Endometrium (tissue), 2 donors: ENCODE results near the gene TPMT.
"Not testable (repeated sequence)": the region's sequence is repeated elsewhere in the genome, so short reads cannot be mapped to it uniquely, and the experiment has no call there.

ENCODE experiments used
- FAIRE-seq: peaks from 2 replicates; lab custom pipeline; 2012; peaks lifted over from hg19 to GRCh38; lab: Jason Lieb, UNC
- donor health status: control.
- donor health status: control.

Gene TPMT

DNA sequence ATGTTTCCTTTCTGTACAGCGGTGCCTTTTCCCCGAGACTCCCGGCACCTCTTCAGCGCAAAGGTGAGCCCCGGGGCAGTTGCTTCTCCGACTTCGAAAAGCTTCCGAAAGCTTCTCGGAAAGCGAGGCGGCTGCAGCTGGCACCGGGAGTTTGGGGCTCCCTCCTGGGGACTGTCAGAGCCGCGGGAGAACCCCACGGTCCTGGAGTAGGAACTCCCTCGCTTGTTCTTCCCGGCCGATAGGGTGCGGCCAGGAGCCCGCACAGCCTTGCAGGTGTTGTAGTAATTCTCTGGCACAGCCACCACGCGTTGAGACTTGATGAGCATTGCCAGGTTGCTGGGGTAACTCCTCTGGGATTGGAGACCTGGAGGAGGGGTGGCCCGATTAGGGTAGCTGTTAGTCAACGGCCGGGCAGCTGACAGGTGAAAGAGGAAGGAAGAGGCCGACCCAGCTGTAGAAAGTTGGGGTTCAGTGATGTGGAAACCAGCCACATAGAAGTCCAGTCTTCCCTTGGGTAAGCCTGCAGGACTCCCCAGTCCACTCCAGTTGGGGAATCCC lies 1.1 kb upstream of the TPMT start:
- no peak for FAIRE-seq

DNA sequence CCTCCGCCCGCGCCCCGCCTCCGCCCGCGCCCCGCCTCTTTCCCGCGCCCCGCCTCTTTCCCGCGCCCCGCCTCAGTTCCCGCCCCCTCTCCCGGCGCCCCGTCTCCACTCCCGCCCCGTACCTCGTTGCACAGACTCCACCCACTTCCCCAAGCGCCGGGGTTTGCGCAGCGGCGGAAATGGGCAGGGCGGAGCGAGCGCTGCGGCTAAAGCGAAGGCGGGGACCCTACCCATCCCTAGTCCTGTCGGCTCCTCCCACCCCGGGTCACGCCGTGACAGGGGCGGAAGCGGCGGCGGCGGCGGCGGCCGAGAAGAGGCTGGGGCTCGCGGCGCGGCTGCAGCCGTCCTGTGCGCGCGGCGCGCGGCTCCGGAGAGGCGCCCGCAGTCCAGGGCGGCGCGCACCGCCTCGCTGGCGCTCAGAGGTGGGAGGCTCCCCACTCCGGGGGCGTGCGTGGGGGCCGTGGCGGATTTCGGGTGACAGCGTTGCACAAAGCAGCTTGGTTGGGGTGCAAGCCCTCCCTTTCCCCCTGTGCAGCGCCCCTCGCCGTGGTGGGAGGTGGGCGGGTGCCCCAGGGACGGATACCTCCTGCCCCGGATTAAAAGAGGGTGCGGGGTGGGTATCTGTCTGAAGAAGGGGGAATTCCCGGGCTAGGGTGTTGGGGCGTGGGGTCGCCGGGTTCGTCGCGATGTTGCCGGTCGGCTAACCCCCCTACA lies 430 bp upstream of the TPMT start, which contains the start of gene KDM1B:
Gene KDM1B, plus strand, starts transcription at position 273 of the 714 bp plus-strand sequence. CDS start 4,474 bp downstream, outside the sequence.
- FAIRE-seq = no peak

DNA sequence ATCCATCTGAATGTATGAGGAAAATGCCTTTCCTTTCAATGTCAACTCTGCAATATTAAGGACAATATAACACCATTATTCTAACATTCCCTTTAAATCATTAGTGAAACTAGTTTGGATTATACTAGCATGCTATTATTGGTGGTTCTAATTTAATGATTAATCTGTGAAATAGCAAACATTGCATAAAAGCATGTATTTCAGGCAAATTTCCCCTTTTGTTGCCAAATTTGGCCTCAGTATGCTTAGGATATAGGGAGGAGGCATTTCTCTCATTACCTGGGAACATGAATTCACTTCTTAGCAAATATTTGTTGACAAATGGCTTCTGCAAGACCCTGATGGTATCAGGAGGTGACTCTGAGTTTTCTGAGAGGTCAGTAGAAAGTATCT lies 1.6 kb downstream of the TPMT start:
- no peak for FAIRE-seq

DNA sequence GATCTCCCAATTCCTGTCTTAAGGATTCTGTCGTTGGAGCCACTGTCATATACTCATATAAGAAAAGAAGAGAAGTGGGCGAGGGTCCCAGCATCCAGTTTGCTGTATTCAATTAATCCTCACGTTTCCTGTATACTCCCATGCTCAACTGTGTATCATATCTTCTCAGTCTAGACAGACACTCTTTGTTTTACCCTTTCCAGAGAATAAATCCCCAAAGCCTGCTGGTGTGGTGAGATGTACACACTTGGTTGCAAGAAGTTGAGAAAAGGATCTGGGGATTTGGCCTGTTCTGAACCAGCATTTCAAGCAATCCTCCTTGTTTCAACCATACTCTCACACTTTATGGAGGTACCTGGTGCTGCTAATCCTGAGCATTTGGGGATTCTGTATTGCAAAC lies 3.1 kb downstream of the TPMT start:
- FAIRE-seq = no peak

DNA sequence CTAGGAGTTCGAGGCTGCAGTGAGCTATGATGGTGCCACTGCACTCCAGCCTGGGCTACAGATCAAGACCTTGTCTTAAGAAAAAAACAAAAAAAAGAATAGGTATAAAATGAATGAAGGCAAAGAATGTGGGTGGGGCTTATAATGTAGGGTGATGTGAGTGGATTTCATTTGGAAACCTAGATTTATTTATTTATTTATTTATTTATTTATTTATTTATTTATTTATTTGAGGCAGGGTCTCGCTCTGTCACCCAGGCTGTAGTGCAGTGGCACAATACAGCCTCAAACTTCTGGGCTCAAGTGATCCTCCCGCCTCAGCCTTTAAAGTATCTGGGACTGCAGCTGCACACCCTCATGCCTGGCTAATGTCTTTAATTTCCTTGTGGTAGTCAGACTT lies 3.5 kb downstream of the TPMT start:
- FAIRE-seq = not testable (repeated sequence)

DNA sequence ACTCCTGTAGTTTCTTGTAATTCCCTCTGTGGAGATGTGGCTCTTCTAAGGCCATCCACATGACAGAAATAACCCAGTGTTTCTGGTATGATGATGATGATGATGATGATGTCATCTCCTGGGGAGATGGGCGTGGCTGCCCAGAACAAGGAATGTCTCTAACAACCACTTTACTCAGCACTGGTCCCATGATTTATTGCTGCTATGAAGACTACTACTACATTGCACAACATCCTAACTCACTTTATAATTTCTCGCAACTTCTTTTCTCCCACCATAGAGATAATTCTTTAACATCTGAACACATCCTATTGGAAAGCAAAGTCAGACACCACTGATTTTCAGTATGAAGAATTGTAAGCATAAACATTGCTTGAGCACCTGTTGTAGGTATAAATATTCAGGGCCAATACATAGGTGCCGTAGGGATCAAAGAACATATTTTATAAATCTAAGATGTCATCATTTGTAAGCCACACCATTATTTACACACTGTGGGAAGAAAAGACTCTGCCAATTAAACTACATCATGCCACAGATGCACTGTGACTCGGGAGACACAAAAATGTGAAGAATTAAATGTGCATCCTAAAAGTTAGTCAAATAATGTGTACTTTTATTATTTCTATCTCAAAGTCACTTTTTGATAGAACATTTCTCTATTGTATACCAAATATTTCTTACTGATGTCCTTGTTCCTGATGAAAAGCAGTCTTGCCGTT lies 6.4 kb downstream of the TPMT start:
- FAIRE-seq = no peak

DNA sequence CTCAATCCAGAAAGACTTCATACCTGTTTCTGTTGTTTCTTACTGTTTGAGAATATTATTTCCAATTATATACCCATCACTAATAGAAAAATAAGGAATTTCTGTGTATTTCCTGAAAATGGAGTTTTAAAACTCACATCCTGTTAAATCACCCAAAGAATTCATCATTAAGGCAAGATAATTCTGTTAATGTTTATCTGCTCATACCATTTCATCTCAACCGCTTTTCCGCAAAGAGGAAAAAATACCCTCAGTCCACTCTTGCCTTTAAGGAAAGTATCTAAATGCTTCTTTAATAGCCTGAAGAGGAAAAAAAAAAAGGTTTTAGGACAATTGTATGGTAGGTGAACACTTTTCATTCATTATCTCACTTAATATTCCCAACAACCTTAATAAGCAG lies 7.3 kb downstream of the TPMT start:
- no peak for FAIRE-seq

DNA sequence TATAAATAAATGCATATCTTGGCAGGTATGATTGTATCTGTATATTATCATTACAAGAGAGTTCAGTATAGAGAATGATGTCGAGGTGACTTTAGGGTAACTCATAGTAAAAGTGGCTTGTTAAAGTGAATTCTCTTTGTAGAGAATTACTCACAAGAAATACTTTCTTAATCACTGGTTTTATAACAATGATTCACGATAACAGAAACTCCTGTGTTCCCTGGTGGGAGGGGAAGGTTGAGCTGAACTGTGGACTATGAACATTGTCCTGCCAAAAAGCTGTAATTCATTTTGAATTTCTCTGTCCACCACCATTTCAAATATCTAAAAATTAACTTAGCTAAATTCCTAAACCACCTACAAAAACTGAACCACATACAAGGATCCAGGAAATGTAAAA lies 7.7 kb downstream of the TPMT start:
- FAIRE-seq = no peak

DNA sequence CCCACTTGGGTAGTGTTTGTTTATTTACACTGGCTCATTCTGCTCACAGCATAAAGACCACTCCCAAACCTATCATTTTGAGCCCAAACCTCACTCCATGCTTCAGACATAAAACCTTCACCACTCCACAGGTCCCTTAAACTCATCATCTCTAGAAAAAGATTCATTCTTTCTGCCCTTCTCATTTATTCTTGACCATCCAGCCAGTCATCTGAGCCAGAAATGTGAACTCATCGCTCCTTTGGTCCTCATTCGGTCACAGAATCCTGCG lies 12.4 kb downstream of the TPMT start:
- FAIRE-seq = no peak

DNA sequence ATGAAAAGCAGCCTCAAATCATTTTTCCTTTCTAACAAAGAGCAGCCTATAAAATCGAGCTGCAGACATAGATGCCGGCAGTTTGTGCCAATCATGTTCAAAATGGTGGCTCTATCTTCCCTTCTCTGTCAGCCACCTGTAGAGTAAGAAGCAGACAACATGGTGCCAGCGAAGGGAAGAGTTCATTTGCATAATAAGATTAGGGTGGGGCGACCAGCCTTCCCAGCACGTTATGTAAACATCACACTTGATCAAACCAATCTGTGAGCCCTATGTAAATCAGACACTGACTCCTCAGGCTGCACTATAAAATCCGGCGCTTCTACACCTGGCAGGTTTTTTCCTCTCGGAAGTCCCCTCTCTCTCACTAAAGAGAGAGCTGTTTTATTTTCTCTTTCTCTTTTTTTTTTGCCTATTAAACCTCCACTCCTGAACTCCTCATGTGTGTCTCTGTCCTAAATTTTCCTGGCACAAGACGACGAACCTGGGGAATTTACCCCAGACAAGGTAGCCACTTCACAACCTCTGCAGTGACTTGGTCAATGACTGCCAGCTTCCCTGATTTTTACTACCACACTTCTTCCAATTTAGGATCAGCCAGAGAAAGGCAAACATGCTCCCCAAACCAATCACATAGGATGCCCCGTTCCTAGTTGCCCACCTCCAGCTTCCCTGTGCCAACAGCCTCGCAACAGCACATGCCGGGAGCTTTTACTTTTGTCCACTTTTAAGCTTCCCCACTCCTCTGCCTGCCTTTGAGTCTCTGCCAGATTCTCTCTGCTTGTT lies 12.9 kb downstream of the TPMT start:
- FAIRE-seq = no peak

DNA sequence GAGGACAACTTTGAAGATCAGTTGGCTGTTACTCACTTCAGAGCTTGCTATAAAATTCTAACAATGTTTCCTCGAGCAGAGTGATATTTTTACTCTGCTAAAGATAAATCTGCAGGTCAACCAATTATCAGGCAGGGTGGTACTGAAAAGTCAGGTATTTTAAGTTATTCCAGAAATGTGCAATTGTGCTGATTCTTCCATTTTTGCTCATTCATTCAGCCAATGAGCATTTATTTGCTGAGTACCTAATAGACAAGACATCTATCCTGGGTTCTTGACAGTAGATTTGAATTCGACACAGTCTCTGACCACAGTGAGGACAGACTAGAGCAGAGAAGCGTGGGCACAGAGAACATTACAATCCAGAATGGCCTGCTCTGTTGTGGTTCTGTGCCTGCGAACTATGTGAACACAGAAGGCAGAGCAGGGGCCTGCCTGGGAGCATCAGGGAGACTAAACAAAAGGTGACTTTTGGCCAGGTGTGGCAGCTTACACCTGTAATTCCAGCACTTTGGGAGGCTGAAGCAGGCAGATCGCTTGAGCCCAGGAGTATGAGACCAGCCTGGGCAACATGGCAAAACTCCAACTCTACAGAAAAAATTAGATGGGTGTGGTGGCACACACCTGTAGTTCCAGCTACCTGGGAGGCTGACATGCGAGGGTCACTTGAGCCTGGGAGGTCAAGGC lies 14.8 kb downstream of the TPMT start:
- no peak for FAIRE-seq

DNA sequence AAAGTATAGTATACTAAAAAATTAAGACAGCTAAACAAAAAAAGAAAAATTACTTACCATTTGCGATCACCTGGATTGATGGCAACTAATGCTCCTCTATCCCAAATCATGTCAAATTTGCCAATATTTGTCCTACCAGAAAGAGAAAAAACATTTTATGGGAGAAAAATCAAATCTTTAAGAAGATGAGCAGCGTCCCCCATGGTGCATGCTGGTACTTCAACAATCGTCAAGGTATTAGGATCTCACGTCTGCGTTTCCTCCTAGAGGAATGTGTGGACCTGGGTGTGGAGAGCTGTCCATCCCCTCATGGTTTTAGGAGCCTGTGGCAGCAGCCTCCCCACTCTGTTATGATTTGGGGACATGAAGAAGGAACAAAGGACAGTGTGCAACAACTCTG lies 16.0 kb downstream of the TPMT start:
- FAIRE-seq = no peak

DNA sequence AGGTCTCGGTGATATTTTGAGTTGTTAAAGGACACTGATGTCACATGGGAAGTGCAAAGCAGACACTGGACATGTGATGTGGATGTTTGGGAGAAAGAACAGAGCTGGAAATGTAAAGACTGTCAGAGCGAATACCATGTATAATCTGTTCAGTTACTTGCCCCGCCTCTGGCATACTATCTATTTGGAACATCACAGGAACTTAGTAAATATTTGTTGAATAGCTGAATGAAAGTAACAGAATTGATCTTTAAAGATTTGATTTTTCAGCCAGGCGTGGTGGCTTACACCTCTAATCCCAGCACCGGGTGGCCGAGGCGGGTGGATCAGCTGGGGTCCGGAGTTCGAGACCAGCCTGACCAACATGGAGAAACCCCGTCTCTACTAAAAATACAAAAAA lies 18.6 kb downstream of the TPMT start:
- FAIRE-seq = no peak

DNA sequence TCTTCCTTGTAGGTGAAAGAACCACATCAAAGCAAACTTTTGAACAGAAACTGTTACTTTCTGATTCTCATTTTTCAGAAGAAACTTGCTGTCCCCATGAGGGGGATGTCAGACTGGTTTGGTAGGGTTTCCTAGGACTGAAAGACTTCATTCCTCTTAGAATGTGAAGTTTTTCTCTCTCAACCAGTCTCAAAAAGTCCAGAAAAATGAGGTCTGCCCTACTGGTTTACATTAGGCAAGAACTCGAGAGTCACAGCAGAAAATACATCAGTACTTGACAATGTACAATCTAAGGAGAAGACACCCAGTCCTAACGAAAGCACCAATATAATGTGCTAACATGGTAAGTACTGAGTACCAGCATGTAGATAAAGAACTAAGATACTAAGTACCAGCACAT lies 19.7 kb downstream of the TPMT start:
- FAIRE-seq = no peak

DNA sequence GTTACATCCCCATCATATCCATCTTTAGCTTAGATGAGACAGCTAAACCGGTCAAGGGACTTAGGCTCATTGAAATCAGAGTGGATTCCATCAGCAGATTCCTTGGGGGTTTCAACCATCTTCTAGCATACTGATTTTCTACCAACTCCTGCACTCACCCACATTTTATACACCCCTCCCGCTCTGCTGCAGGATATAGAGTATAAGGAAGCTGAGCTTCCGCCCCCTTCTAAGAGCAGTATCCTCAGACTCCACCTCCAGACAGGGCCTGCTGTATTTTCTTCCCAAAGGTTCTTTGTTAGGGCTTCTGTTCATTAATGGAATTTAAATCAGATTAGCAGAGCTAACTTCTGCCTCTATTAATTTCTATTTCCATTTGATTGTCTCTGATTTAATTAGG lies 22.5 kb downstream of the TPMT start:
- no peak for FAIRE-seq

DNA sequence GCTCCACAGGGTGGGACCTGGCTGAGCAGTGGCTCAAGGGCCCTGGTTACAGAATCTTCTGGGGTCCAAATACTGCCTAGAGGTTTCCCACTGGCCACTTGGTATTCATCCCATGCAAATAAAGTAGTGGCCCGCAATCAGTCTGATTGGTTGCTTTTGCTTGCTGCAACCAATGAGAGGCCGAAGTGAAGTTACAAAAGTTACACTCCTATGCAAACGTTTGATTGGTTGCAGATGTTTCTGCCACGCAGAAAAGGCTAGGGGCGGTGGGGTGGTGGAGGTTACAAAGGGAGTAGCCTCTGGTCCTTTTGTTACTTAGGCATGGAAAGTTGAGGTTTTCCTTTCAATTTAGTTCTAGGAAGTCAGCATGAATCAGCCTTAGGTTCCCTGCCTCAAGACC lies 28.8 kb downstream of the TPMT start:
- no peak for FAIRE-seq

DNA sequence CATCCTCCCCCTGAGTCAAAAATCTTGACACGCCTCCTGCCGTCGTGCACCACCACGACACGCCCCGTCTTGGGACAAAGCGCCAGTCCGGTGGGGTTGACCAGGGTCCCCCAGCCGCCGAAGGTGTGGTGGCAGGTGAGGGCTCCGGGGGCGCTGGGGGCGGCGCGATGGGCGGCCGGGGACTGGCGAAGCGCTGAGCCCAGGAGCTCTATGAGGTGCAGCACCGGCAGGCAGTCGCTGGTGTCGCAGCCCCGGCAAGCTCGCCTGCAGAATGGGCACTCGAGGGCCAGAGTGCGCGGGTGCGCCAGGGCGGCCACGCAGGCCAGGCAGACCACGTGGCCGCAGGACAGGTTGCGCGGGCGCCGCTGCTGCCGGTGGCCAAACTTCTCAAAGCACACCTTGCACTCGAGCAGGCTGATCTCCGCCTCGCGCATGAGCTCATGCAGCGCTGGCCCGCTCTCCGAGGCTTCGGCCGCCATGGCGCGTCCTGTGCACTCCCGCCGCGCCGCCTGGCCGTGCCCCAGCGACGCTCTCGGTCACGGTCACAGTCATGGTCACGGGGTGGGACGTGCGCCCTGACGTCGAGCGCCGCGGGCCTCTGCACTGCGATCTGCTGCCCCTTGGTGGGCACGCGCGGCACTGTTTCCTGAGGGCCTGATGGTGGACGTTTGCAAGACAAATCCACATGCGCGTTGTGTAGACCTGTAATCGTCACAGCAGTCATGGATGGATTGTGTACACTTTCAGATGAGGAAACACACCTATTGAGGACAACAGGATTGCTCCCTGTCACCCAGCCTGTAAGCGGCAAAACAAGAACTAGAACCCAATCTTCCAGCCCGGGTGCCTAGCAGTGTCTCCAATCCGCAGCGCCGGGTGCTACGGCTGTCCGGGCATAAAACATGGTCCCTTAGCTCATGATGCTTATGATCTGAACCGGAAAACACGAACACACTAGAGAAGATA lies 32.5 kb downstream of the TPMT start, which contains the start of gene NHLRC1:
Gene NHLRC1, minus strand, starts transcription at position 550 of the 966 bp plus-strand sequence. Its CDS starts 71 bp downstream, at position 479.
- no peak for FAIRE-seq

DNA sequence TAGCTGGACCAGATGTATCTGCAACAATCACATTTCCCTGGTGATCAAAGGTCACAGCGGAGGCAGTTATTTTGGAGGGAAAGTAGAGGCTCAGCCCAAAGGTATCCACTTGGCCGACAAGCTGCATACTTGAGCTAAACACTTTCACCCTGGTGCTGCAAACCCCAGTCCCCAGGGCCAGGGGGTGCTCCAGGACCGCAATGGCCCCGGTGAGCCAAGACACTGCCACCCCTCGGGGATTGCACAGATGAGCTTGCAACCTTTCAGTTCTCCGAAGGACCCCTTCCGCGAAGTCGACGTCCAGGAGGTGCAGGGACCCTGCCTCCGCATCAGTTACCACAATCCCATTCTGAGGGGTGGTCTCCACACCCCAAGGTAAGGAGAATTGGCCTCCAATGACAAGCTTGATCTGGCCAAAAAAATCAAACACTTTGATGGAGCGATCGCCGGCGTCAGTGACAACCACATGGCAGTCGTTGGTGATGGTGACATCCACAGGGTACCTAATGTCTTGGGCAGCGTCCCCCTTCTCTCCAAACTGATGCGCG lies 33.2 kb downstream of the TPMT start:
- no peak for FAIRE-seq

DNA sequence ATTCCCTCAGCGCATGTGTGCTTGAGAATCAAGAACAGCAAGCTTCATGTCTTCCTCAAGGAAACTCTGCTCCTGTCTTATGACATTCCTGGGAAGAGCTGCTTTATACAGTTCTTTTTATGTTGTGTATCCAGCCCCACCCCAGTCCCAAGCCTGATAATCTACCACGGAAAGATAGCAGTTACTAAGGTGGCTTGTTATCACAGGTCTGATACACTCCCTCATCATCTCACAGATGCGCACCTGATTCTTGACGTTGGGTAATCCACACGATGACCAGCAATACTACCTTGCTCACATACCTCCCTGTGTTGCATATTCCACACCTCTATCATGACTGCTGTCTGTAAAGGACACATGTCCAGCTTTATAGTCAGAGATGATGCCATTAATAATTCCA lies 35.6 kb downstream of the TPMT start:
- FAIRE-seq = no peak

DNA sequence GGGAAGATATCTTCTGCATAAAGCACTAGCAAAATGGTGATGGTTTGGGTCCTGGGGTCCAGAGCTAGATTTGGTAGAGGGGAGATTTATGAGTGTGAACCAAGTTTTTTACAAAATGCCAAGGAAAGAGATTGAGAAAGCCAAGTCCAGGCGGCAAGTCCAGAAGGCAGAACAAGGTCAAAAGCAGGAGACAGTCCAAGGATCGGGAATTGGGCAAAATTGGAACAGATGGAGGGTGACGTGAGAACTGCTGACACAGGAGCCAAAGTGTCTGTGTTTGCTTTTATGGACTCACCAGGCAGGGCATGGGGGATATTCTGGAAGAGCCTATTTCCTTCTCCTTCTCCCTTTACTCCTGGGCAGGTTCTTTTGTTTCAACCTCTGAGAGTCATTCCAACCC lies 36.5 kb downstream of the TPMT start:
- FAIRE-seq = no peak

DNA sequence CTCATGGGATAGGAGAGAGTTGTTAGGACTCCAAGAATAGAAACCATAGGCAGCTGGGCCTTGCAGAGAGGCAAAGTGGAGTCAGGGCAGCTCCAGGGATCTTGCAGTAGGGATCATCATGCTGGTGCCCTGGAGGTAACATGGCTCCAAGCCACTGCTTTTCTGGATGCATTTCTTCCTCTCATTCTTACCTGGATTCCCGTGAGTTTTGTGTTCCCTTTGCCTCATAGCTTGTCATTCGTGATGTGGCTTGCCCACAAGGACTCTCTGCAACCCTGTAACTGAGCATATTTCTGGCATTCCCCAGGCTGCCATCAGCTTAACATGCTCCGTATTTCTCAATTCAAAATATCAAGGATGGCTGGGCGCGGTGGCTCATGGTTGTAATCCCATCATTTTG lies 37.7 kb downstream of the TPMT start:
- no peak for FAIRE-seq
